K562 (cell line): Measurements from ENCODE around the gene GALNT13. TPM values are rescaled to one million over a fixed set of nuclear protein-coding genes. Genes with fewer than 3 reads are reported as not detected.

Source experiments
- ATAC-seq: fragments of 200-7000 bp; cut with Tn5 transposase; 3 replicates; pipeline ENCODE4 v1.9.1; 2020; ENCODE audit warnings: moderate library complexity
- BruUV-seq: library from RNA; stranded (reverse); fragments of 400-500 nt; replicated peaks from 2 replicates; lab custom pipeline; 2021; lab: Mats Ljungman, UMichigan
- CTCF ChIA-PET: fragments of 300-600 bp; formaldehyde crosslinking; extraction: SDS; loops from one replicate; lab custom pipeline; 2021; ENCODE audit warnings: low intra/inter-chr PET ratio; lab: Yijun Ruan, JAX
- POLR2A ChIA-PET: fragments of 300-600, 350-650 bp; sonication (Branson Sonifier 250); formaldehyde crosslinking; extraction: SDS; loops from one replicate; lab custom pipeline; 2021; ENCODE audit warnings: antibody characterized with exemption, inconsistent platforms; lab: Yijun Ruan, JAX
- DNase-seq, 4 experiments: peaks; one replicate each; pipeline versions ENCODE4 v3.0.0 to v3.0.0-alpha.2; 2011 to 2018; ENCODE audit warnings: low spot score in 3 of 4, mixed read lengths in 3 of 4; ENCODE audit errors: extremely low read depth in 1 of 4
- FAIRE-seq: peaks from 2 replicates; lab custom pipeline; 2011; peaks lifted over from hg19 to GRCh38; lab: Jason Lieb, UNC
- H2AFZ ChIP-seq: 2 replicates; pipeline ENCODE4 v1.6.0; 2011; ENCODE audit warnings: low read depth, low read length, control low read depth, inconsistent platforms
- H3K27ac ChIP-seq: fragments of 200-600 bp; 3 replicates; pipeline ENCODE4 v1.8.0; 2011; ENCODE audit warnings: low read depth, mild to moderate bottlenecking, control low read depth, inconsistent platforms, low read length, moderate library complexity, mixed read lengths; ENCODE audit errors: extremely low read depth
- H3K27me3 ChIP-seq, 2 experiments: fragments of 300-600 bp in 1 of 2; 2 replicates in 1 of 2; 3 replicates in 1 of 2; pipeline versions ENCODE4 v1.6.0 to v1.8.0; 2011; ENCODE audit warnings: inconsistent platforms in 2 of 2, low read length in 2 of 2, mild to moderate bottlenecking in 1 of 2, mixed read lengths in 1 of 2, moderate library complexity in 1 of 2; ENCODE audit not compliant: control insufficient read depth in 2 of 2, insufficient read depth in 2 of 2
- H3K36me3 ChIP-seq: fragments of 300-600 bp; 3 replicates; pipeline ENCODE4 v1.8.0; 2011; ENCODE audit warnings: mild to moderate bottlenecking, low read length, inconsistent platforms; ENCODE audit not compliant: control insufficient read depth, insufficient read depth
- H3K4me1 ChIP-seq, 2 experiments: fragments of 200-600 bp in 1 of 2; replicated peaks in 1 of 2; 2 replicates in 1 of 2; 3 replicates in 1 of 2; pipeline versions ENCODE4 v1.5.1 to v1.8.0; 2011; ENCODE audit warnings: inconsistent platforms in 2 of 2, low read length in 2 of 2, mild to moderate bottlenecking in 1 of 2, mixed read lengths in 1 of 2, moderate library complexity in 1 of 2; ENCODE audit not compliant: control insufficient read depth in 2 of 2, insufficient read depth in 2 of 2
- H3K4me2 ChIP-seq: 2 replicates; pipeline ENCODE4 v1.6.1; 2011; ENCODE audit warnings: low read length, control low read depth, inconsistent platforms, mixed read lengths; ENCODE audit not compliant: insufficient read depth
- H3K4me3 ChIP-seq: fragments of 200-600 bp; sonication (generic), shearing (Covaris generic); 2 replicates; pipeline ENCODE4 v1.5.1; 2016; ENCODE audit warnings: control low read depth, inconsistent platforms
- H3K79me2 ChIP-seq: fragments of 200-600 bp; 3 replicates; pipeline ENCODE4 v1.8.0; 2011; ENCODE audit warnings: low read length, inconsistent platforms; ENCODE audit not compliant: control insufficient read depth, insufficient read depth
- H3K9ac ChIP-seq, 2 experiments: 2 replicates each; pipeline versions ENCODE4 v1.6.0 to v1.6.1; 2011; ENCODE audit warnings: low read depth in 2 of 2, low read length in 2 of 2, control low read depth in 1 of 2, inconsistent platforms in 1 of 2, mild to moderate bottlenecking in 1 of 2, mixed read lengths in 1 of 2; ENCODE audit not compliant: insufficient read depth in 1 of 2
- H3K9me1 ChIP-seq: one replicate; pipeline ENCODE4 v1.6.0; 2011; ENCODE audit warnings: inconsistent platforms, mild to moderate bottlenecking, low read length, moderate library complexity; ENCODE audit not compliant: control insufficient read depth, insufficient read depth
- H3K9me3 ChIP-seq: replicated peaks from 2 replicates; pipeline ENCODE4 v1.5.1; 2011; ENCODE audit warnings: low read depth, low read length, inconsistent platforms; ENCODE audit not compliant: control insufficient read depth, insufficient read depth
- H4K20me1 ChIP-seq: replicated peaks from 2 replicates; pipeline ENCODE4 v1.6.1; 2011; ENCODE audit warnings: low read length, inconsistent platforms, mixed read lengths; ENCODE audit not compliant: control insufficient read depth, insufficient read depth
- ADNP ChIP-seq: fragments of 200-800 bp; sonication (Bioruptor generic); IDR thresholded peaks from 2 replicates; pipeline ENCODE4 v1.6.1; 2016; ENCODE audit warnings: missing genetic modification characterization, missing compliant biosample characterization
- FIP1L1 ChIP-seq: fragments of 200-400 bp; formaldehyde crosslinking; IDR thresholded peaks from 2 replicates; pipeline ENCODE4 v1.6.1; 2018; ENCODE audit warnings: mild to moderate bottlenecking, low read depth, low read length; ENCODE audit not compliant: poor library complexity, severe bottlenecking
- FOXK1 ChIP-seq: sonication (generic); formaldehyde crosslinking; IDR thresholded peaks from 2 replicates; pipeline ENCODE4 v1.8.0; 2022; ENCODE audit warnings: missing genetic modification reagents, mild to moderate bottlenecking, borderline replicate concordance
- HIVEP1 ChIP-seq: fragments of 250-450 bp; sonication (Bioruptor Pico); IDR thresholded peaks from 2 replicates; pipeline ENCODE4 v1.4.0; 2020; ENCODE audit warnings: mild to moderate bottlenecking
- MEF2A ChIP-seq: IDR thresholded peaks from 2 replicates; pipeline ENCODE4 v1.6.1; 2011; ENCODE audit warnings: low read depth, mild to moderate bottlenecking, low read length, moderate library complexity; ENCODE audit not compliant: control insufficient read depth
- NCOA4 ChIP-seq: fragments of 450-650 bp; IDR thresholded peaks from 2 replicates; pipeline ENCODE4 v1.6.1; 2018; ENCODE audit warnings: mild to moderate bottlenecking; ENCODE audit not compliant: partially characterized antibody
- NR2C2 ChIP-seq, 2 experiments: fragments of 200-800 bp in 1 of 2; sonication (Bioruptor generic) in 1 of 2; sonication (generic) in 1 of 2; formaldehyde crosslinking in 1 of 2; IDR thresholded peaks; 2 replicates each; pipeline versions ENCODE4 v1.6.1 to v1.8.0; 2016 to 2022; ENCODE audit warnings: mild to moderate bottlenecking in 1 of 2, missing compliant biosample characterization in 1 of 2, missing genetic modification characterization in 1 of 2, missing genetic modification reagents in 1 of 2
- PHTF2 ChIP-seq: fragments of 250-450 bp; sonication (Bioruptor Pico); IDR thresholded peaks from 2 replicates; pipeline ENCODE4 v1.5.0; 2021; ENCODE audit warnings: mild to moderate bottlenecking
- PYGO2 ChIP-seq: fragments of 450-650 bp; IDR thresholded peaks from 2 replicates; pipeline ENCODE4 v1.6.1; 2016; ENCODE audit warnings: mild to moderate bottlenecking, missing genetic modification characterization, moderate library complexity, missing compliant biosample characterization
- RBM15 ChIP-seq: fragments of 200-400 bp; formaldehyde crosslinking; IDR thresholded peaks from 2 replicates; pipeline ENCODE4 v1.6.1; 2018; ENCODE audit warnings: mild to moderate bottlenecking, low read length, moderate library complexity; ENCODE audit not compliant: insufficient read depth
- SMC3 ChIP-seq: conservative IDR thresholded peaks from 2 replicates; pipeline ENCODE4 v1.6.1; 2011; ENCODE audit warnings: low read depth, low read length, improper control_type of control experiment; ENCODE audit not compliant: insufficient read depth
- ZBTB5 ChIP-seq: fragments of 450-650 bp; IDR thresholded peaks from 2 replicates; pipeline ENCODE4 v1.6.1; 2017; ENCODE audit warnings: antibody characterized with exemption
- WGBS: fragments of 100-300 bp; shearing (Covaris generic); methylation state at CpG from one replicate; pipeline ENCODE4 v1.1.6; 2016; ENCODE audit warnings: low coverage, mixed read lengths; ENCODE audit not compliant: insufficient coverage; ENCODE audit errors: missing lambda C conversion rate; 5-methylcytosine and 5-hydroxymethylcytosine counted together
- in situ Hi-C: fragments of 300-500 bp; cut with MboI; formaldehyde crosslinking; loops from 4 replicates; pipeline ENCODE4 v1.15.0; 2018; ENCODE audit warnings: inconsistent platforms, mixed read lengths
- intact Hi-C: fragments of 100-400 bp; cut with micrococcal nuclease; formaldehyde crosslinking; loops from 2 replicates; pipeline ENCODE4 v1.14.2; 2022
- polyA plus RNA-seq, 8 experiments: library from polyadenylated mRNA; depleted of rRNA in 4 of 8; stranded (reverse) in 5 of 8; unstranded in 3 of 8; fragments of >200 nt; fragmentation: Nextera tagmentation in 2 of 8; fragmentation: Illumina TruSeq in 1 of 8; extraction: Ambion mirVana in 2 of 8; extraction: Trizol in 1 of 8; gene quantifications; 2 replicates each; pipeline versions ENCODE4 v1.2.1 to v1.2.3, GENCODE V29; 2011 to 2014; ENCODE audit warnings: inconsistent platforms in 1 of 8, missing spikeins in 1 of 8
- total RNA-seq, 7 experiments: library from RNA; depleted of rRNA in 6 of 7; stranded (reverse); fragments of >200 nt in 6 of 7; fragmentation: Illumina TruSeq in 2 of 7; extraction: Trizol in 2 of 7; gene quantifications; 2 replicates each; pipeline versions ENCODE4 v1.2.1 to v1.2.3, GENCODE V29; 2011 to 2021; ENCODE audit warnings: low replicate concordance in 1 of 7
- TF ChIP-seq, protein P1 (sequence below): fragments of 200-800 bp; sonication (Bioruptor generic); IDR thresholded peaks from 2 replicates; pipeline ENCODE4 v1.6.1; 2017; ENCODE audit warnings: missing genetic modification characterization, missing compliant biosample characterization
- TF ChIP-seq, protein P2 (sequence below), 2 experiments: fragments of 450-650 bp; conservative IDR thresholded peaks; 2 replicates each; pipeline ENCODE4 v1.6.1; 2017; ENCODE audit warnings: mild to moderate bottlenecking in 2 of 2, moderate library complexity in 2 of 2
- TF ChIP-seq, protein P3 (sequence below): fragments of 450-650 bp; conservative IDR thresholded peaks from 2 replicates; pipeline ENCODE4 v1.6.1; 2016; ENCODE audit warnings: missing genetic modification characterization, low read depth, mild to moderate bottlenecking, control low read depth, missing compliant biosample characterization

Gene GALNT13
- total and polyA plus RNA-seq, 9 of the 15 experiments (the other 6 are each of a cell fraction or from before 2014, with no cell fraction given), result not detected

DNA sequence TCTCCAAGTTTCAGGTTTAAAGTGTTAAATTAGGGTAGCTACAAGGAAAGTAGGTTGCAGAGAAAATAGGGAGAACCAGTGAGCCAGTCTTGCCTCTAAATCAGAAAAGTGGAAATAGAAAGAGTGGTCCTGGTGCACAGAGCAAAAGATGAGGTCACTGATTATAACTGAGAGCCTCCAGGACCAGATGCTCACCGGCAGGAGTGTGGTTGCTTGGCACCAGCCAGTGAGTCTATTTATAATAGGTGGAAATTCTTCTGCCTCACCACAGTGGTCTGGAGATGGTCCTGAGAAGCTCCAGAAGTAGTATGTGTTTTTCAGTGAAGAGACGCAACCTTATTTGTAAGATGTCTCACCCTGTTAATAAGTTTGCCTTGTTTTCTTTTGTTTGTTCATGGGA is 452.9 kb downstream of the GALNT13 start:
- Histone ChIP-seq H3K9me1 (no peaks in the 10 kb centered on the region), H3K27ac (no peak overlapping the region), H4K20me1 (no peaks in the 10 kb centered on the region), H3K4me1 (no peaks in the 10 kb centered on the region), H3K79me2 (no peaks in the 10 kb centered on the region), H3K9ac (no peak overlapping the region), H3K36me3 (no peaks in the 10 kb centered on the region), H3K9me3 (no peaks in the 10 kb centered on the region), H3K4me2 (no peak overlapping the region), H3K4me3 (no peak overlapping the region), H2AFZ (no peak overlapping the region), H3K27me3 (no peaks in the 10 kb centered on the region)
- CTCF ChIA-PET, result no interaction called here
- DNase-seq (no peak), FAIRE-seq (no peak), ATAC-seq (no peak)
- in situ Hi-C loops (no loop called here), intact Hi-C loops (no loop called here)
- WGBS, result 5% methylated on average over 2 of the region's 2 CpGs
- TF ChIP-seq ZBTB5, result no peak
- no peak for TF ChIP-seq NCOA4
- TF ChIP-seq, protein P1, sequence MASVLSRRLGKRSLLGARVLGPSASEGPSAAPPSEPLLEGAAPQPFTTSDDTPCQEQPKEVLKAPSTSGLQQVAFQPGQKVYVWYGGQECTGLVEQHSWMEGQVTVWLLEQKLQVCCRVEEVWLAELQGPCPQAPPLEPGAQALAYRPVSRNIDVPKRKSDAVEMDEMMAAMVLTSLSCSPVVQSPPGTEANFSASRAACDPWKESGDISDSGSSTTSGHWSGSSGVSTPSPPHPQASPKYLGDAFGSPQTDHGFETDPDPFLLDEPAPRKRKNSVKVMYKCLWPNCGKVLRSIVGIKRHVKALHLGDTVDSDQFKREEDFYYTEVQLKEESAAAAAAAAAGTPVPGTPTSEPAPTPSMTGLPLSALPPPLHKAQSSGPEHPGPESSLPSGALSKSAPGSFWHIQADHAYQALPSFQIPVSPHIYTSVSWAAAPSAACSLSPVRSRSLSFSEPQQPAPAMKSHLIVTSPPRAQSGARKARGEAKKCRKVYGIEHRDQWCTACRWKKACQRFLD (CRISPR knock-in tag), result no peak
- no peak for TF ChIP-seq MEF2A
- TF ChIP-seq SMC3, result no peak
- no peak for TF ChIP-seq PHTF2 (CRISPR knock-in tag)
- TF ChIP-seq PYGO2 (tag), result no peak
- TF ChIP-seq, protein P2, sequence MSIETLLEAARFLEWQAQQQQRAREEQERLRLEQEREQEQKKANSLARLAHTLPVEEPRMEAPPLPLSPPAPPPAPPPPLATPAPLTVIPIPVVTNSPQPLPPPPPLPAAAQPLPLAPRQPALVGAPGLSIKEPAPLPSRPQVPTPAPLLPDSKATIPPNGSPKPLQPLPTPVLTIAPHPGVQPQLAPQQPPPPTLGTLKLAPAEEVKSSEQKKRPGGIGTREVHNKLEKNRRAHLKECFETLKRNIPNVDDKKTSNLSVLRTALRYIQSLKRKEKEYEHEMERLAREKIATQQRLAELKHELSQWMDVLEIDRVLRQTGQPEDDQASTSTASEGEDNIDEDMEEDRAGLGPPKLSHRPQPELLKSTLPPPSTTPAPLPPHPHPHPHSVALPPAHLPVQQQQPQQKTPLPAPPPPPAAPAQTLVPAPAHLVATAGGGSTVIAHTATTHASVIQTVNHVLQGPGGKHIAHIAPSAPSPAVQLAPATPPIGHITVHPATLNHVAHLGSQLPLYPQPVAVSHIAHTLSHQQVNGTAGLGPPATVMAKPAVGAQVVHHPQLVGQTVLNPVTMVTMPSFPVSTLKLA (conservative IDR thresholded peaks at IDR 0.05), result no peak
- TF ChIP-seq NR2C2 (CRISPR knock-in tag; IDR thresholded peaks at IDR 0.05), result no peak
- no peak for TF ChIP-seq NR2C2 (tag; IDR thresholded peaks at IDR 0.05)
- TF ChIP-seq FIP1L1, result no peak
- no peak for TF ChIP-seq RBM15
- TF ChIP-seq FOXK1 (CRISPR knock-in tag), result no peak
- no peak for TF ChIP-seq HIVEP1
- TF ChIP-seq, protein P3, sequence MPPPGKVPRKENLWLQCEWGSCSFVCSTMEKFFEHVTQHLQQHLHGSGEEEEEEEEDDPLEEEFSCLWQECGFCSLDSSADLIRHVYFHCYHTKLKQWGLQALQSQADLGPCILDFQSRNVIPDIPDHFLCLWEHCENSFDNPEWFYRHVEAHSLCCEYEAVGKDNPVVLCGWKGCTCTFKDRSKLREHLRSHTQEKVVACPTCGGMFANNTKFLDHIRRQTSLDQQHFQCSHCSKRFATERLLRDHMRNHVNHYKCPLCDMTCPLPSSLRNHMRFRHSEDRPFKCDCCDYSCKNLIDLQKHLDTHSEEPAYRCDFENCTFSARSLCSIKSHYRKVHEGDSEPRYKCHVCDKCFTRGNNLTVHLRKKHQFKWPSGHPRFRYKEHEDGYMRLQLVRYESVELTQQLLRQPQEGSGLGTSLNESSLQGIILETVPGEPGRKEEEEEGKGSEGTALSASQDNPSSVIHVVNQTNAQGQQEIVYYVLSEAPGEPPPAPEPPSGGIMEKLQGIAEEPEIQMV (tag), result no peak
- TF ChIP-seq ADNP, result no peak
- POLR2A ChIA-PET, result no interaction called here
- BruUV-seq, result no TSS peak
